Effector memory CD4-positive, alpha-beta T cell (primary cell): ENCODE data around the gene PJVK.

Experiments
- DNase-seq, 3 donors: peaks; one replicate each; pipeline ENCODE4 v3.0.0-alpha.2; 2020
- H3K27ac ChIP-seq: 2 replicates; pipeline ENCODE4 v1.7.0; 2013; ENCODE audit warnings: mild to moderate bottlenecking, low read length, moderate library complexity; ENCODE audit not compliant: insufficient read depth, poor library complexity, severe bottlenecking
- H3K27me3 ChIP-seq: replicated peaks from 2 replicates; pipeline ENCODE4 v1.7.0; 2013; ENCODE audit warnings: mild to moderate bottlenecking, low read length; ENCODE audit not compliant: insufficient read depth, control insufficient read depth, poor library complexity, severe bottlenecking
- H3K36me3 ChIP-seq: 2 replicates; pipeline ENCODE4 v1.7.0; 2013; ENCODE audit warnings: mild to moderate bottlenecking, low read length, moderate library complexity; ENCODE audit not compliant: control insufficient read depth, insufficient read depth
- H3K4me1 ChIP-seq: 2 replicates; pipeline ENCODE4 v1.7.0; 2013; ENCODE audit warnings: low read length, mild to moderate bottlenecking; ENCODE audit not compliant: control insufficient read depth, insufficient read depth, poor library complexity, severe bottlenecking
- H3K4me3 ChIP-seq: 2 replicates; pipeline ENCODE4 v1.7.0; 2013; ENCODE audit warnings: low read length, low read depth, mild to moderate bottlenecking; ENCODE audit not compliant: insufficient read depth, poor library complexity, severe bottlenecking
- H3K9me3 ChIP-seq: 2 replicates; pipeline ENCODE4 v1.7.0; 2013; ENCODE audit warnings: mild to moderate bottlenecking, low read length, moderate library complexity; ENCODE audit not compliant: control insufficient read depth

Gene PJVK

GRCh38 chr2:178502751-178503150, 51.6 kb downstream of the PJVK start:
- no peaks in the 10 kb centered on the region for H3K4me1 ChIP-seq
- no peaks in the 10 kb centered on the region for H3K9me3 ChIP-seq
- no peaks in the 10 kb centered on the region for H3K27me3 ChIP-seq
- DNase-seq: no peak
- H3K36me3 ChIP-seq: peaks cover 54% of the 10 kb centered on the region
- no peak overlapping the region for H3K27ac ChIP-seq
- no peak overlapping the region for H3K4me3 ChIP-seq

GRCh38 chr2:178506101-178506500, 54.9 kb downstream of the PJVK start:
- H3K4me3 ChIP-seq: no peak overlapping the region
- no peaks in the 10 kb centered on the region for H3K4me1 ChIP-seq
- no peak for DNase-seq
- no peaks in the 10 kb centered on the region for H3K27me3 ChIP-seq
- peaks cover 38% of the 10 kb centered on the region for H3K36me3 ChIP-seq
- no peak overlapping the region for H3K27ac ChIP-seq
- H3K9me3 ChIP-seq: no peaks in the 10 kb centered on the region

- DNase-seq: no peak
- H3K27me3 ChIP-seq: no peaks in the 10 kb centered on the region
- no peaks in the 10 kb centered on the region for H3K4me1 ChIP-seq
- no peak overlapping the region for H3K4me3 ChIP-seq
- no peaks in the 10 kb centered on the region for H3K9me3 ChIP-seq
- peaks cover 33% of the 10 kb centered on the region for H3K36me3 ChIP-seq
- no peak overlapping the region for H3K27ac ChIP-seq
Observed at GRCh38 chr2:178506524-178506923, 55.3 kb downstream of the PJVK start.

DNA sequence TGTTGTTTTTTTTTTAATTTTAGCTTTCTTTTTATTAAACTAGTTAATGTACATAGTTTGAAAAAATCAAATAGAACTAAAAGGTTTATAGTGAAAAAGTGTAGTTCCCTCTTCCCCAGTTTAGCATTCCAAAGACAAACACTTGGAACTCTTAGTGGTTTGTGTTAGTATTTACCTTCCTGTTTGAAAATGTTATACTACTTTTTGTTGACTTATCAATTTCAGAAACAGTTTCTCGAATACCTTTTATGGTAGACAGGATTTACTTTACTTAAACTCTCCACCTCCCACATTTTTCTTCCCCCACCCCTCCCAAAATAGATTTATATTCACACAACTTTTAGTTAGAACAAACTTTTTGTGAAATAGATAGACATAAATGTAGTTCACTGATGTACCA, 55.8 kb downstream of the PJVK start:
- Histone ChIP-seq H3K9me3 (no peaks in the 10 kb centered on the region), H3K4me3 (no peak overlapping the region), H3K27ac (no peak overlapping the region), H3K27me3 (no peaks in the 10 kb centered on the region), H3K36me3 (peaks cover 29% of the 10 kb centered on the region), H3K4me1 (no peaks in the 10 kb centered on the region)
- no peak for DNase-seq

- Histone ChIP-seq H3K27ac (no peak overlapping the region), H3K4me1 (no peaks in the 10 kb centered on the region), H3K4me3 (no peak overlapping the region), H3K27me3 (no peaks in the 10 kb centered on the region), H3K36me3 (peaks cover 18% of the 10 kb centered on the region), H3K9me3 (no peaks in the 10 kb centered on the region)
- no peak for DNase-seq
Observed at GRCh38 chr2:178508646-178509045, 57.5 kb downstream of the PJVK start.

DNA sequence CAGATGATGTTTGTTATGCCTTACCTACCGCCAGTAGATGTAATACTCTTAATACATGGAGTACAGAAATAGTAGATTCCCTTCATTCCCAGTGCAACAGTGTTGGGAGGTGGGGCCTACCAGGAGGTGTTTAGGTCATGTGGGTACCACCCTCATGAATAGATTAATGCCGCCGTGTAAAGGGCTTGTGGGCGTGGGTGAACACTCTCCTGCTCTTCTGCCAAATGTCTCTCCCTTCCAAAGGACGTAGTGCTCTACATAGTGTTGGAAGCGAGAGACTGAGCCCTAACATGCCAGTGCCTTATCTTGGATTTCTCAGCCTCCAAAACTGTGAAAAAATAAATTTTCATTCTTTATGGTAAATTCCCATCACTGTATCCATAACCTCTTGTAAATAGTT, 59.2 kb downstream of the PJVK start:
- peaks cover 6% of the 10 kb centered on the region for H3K36me3 ChIP-seq
- no peaks in the 10 kb centered on the region for H3K9me3 ChIP-seq
- no peak overlapping the region for H3K27ac ChIP-seq
- H3K4me3 ChIP-seq: no peak overlapping the region
- no peak for DNase-seq
- H3K27me3 ChIP-seq: no peaks in the 10 kb centered on the region
- H3K4me1 ChIP-seq: no peaks in the 10 kb centered on the region
